GM18519 (cell line): ENCODE results near the gene UNK.

Experiments used
- ATAC-seq: cut with Tn5 transposase; IDR thresholded peaks from one replicate; pipeline ENCODE4 v1.9.1; 2021; ENCODE audit warnings: mild to moderate bottlenecking, moderate library complexity; ENCODE audit not compliant: unreplicated experiment, low FRiP score

Gene UNK

DNA sequence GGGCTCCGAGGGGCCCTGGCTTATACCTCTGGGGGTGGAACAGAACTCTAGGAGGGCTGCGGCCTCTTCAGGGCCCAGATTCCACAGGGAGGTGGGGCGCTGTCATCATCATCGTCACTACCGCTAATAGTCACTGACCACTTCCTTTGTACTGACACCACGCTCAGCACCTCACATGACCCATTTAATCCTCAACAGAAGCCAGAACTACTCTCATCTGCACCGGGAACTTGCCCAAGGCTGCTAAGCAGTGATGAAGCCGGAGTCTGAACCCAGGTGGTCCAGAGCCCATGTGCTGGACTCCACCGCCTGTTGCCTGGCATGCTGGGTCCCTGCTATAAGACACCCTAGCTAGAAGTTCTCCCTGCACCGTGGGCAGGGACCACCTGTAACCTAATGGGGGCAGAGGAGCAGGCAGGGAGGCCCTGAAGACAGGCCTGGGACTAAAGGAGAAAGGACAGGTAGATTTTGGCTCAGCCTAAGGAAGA, 47.6 kb downstream of the UNK start:
- ATAC-seq: no peak

DNA sequence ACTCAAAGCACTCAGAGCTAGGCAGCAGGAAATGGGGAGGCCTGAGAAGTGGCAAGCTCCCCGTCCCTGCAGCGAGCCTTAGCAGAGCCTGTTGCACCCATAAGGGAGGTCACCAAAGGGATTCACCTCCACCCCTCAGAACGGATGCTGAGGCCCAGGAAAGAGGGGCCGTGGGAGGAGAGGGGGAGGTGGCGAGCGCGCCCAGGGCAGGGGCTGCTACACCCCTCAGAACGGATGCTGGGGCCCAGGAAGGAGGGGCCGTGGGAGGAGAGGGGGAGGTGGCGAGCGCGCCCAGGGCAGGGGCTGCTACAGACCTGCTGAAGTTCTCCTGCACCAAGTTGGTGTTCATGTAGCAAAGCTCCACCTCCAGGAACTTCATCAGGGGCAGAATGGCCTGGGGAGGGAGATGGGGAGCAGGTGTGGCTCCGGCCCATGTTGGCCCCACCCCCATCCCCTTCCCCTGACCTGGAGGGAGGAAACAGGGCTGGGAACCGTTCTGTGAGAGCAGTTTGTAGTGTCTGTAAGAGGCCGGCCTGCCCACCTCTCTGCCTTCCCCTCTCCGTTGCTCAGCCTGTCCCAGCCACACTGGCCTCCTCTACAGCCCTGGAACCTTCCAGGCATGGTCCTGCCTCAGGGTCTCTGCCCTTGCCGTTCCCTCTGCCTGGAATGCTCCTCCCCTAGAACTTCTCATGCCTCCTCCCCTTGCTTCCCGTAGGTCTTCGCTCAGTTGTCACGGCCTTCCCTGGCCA, 48.2 kb downstream of the UNK start:
- no peak for ATAC-seq

- no peak for ATAC-seq
These were observed 49.8 kb downstream of the UNK start for GRCh38 chr17:75834279-75834920.

DNA sequence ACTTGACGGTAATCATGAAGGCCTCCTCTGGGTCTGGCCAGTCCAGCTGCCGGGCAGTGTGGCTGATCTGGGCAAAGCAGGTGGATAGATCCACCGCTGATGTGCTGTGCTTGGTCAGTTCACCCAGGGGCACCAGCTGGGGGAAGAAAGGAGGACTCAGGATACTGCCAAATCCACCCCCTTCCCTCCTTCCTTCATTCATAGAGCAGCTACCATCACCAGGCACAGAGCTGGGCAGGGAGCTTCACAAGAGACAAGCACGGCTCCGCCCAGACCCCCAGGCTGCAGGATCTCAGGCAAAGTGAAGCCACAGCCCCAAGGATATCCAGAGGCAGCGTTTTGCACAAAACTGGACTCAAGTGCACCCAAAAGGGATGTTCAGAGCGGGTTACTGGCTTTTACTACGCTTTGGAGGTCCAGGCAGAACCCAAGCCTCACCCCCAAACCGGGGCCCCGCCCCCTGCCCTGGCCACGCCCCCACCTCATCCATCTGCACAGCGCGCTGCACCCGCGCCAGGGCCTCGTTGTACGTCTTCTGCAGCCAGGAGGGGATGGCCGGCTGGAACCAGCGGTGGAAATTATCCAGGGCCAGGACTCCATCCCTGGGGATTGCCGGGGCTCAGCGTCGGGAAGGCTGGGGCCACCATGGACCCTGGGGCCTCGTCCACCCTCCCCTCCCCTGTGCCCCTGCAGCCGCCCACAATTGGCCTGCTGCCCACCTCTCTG, 50.5 kb downstream of the UNK start:
- no peak for ATAC-seq

GRCh38 chr17:75835654-75835987, 51.0 kb downstream of the UNK start:
- ATAC-seq: no peak

DNA sequence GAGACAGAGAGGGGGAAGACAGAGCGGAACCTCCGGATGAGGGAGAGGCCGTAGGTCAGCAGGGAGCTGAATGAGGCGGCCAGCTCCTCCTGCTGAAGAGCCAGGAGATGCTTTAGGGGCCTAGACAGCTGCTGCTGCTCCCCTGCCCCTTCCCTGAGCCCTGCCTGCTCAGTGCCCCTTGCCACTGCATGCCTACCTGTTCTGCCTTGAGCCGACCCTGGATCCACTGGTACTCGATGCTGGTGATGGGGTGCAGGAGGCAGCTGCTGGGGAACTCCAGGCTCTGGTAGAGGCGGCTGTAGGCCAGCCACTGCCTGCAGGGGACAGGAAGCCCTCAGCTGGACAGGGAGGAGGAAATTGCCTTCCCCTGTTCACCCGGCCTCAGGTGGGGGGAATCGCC, 52.0 kb downstream of the UNK start:
- ATAC-seq: no peak

DNA sequence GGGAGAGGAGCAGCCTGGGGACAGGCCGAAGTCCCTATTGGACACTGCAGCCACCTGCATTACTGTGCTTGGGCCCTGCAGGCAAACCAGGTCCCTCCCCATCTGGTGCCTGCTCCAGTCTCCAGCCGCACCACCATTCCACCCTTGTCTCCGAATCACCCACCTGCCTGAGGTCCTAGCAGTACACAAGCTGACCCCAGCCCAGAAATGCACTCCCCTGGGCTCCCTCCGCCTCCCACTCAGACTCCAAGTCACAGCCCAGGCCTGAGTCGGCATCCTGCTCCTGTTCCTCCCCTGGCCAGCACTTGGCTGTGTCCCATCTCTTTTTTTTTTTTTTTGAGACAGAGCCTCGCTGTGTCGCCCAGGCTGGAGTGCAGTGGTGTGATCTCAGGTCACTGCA, 53.3 kb downstream of the UNK start:
- no peak for ATAC-seq

- ATAC-seq: no peak
These were observed 53.8 kb downstream of the UNK start for GRCh38 chr17:75838410-75838809.

GRCh38 chr17:75839942-75840798, 55.6 kb downstream of the UNK start:
- no peak for ATAC-seq

DNA sequence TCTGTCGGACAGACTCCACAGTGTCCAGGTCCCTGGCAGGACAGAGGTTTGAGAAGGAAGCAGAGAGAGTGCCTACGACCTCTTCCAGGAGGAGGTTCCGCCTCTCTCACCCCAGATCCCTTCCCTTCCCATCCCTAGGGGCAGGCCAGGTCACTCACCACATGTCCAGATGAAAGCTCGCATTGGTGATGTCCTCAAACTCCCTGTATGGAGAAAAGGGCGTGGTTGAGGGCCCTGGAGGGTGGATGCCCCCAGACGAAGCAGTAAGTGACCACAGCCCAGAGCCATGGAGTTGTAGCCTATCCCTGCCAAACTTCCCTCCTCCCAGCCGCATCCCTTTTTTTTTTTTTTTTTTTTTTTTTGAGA, 56.2 kb downstream of the UNK start:
- ATAC-seq: no peak

- no peak for ATAC-seq
These were observed 57.8 kb downstream of the UNK start for GRCh38 chr17:75842411-75842810.

GRCh38 chr17:75842963-75843576, 58.5 kb downstream of the UNK start:
- no peak for ATAC-seq

DNA sequence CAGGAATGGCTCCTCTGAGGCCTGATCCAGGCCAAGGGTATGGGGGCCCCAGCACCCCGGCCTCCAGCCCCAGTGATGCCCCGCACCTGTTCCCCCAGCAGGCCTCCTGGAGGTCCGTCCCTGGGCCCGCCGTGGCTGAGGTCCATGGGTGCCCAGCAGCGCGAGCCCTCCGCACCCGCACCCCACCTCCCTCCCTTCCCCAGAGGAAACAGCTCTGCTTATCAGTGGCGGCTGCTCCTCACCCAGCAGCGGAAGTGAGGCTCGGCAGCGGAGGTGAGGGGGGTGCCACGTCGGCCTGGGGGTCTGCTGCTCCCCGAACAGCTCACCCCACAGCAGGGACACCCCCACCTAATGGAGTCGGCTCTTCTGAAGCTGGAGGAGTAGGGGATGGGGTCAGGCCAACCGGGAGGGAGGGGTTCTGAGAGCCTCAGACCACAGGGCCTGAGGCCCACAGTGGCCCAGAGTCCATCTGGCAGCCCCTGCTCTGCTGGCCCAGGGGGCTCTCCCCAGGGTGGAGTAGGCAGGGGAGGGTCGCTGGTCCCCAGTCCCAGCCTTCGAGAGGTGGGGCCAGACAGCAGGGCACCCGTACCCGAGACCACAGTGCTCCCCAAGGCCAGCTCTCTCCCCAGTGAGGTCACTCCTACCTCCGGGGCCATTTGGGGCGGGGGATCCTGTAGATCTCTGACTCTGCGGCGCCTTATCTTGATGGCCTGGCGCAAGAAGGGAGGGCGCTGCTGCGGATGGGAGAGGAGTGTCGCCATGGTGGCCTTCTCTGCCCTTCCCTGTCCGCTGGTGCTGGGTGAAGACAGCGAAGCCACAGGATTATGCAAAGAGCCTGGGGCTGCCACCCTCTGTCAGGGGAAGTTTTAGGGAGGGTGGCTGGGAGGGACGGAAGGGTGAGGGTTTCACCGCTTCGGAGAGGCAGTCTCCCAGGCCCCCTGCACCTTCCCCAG, 59.2 kb downstream of the UNK start, which contains the start of gene UNC13D:
UNC13D (minus strand) TSS at position 828 of the 953 bp plus-strand sequence; CDS start at position 761, 67 bp downstream.
- ATAC-seq: no peak

GRCh38 chr17:75844530-75845057, 60.0 kb downstream of the UNK start:
- no peak for ATAC-seq

- ATAC-seq: peak; percentile 56
These were observed 60.6 kb downstream of the UNK start for GRCh38 chr17:75845058-75845711.

DNA sequence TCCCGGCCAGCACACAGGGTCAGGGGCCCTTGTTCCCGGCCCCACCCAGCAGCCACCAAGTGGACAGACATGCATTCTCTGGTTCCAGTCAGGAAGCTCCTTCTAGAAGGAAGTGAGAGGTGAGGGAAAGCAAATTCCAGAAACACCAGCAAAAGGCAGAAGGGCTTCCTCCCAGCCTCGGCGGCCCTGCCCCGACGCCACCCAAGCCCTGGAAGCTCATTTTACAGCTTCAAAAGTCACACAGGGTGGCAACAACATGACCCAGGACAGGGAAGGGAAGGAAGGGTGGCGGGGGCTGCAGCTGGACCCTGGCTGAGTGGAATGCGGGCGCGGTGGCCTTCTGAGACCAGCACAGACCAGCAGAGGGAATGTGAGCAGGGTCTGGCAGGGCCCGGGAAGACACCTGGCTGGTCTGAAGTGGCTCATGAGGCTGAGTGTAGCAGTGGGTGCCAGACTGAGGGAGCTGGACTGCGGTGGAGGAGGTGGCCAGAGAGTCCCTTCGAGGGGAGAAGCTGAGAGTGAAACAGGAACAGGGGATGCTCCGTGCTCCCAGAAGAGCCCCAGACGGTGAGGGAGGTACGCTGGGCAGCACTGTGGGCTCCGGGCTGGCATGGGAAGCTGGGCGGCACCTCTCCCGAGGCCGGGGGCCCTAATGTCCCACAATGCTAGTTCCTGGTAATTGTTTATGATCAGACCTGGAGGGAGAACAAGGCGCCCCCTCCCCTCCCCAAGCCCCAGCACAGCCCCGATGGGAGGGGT, 61.5 kb downstream of the UNK start:
- ATAC-seq: no peak
